Astrocyte (in vitro differentiated cells and primary cell): ENCODE measurements around the gene PRDM15.

Experiments used
- EZH2 ChIP-seq: IDR thresholded peaks from 2 replicates; pipeline ENCODE4 v1.6.1; 2012; ENCODE audit warnings: mild to moderate bottlenecking, low read length, inconsistent platforms; ENCODE audit not compliant: insufficient read depth
- TF ChIP-seq, protein P1 (sequence below): IDR thresholded peaks from 2 replicates; pipeline ENCODE4 v1.5.1; 2011; ENCODE audit warnings: low read depth, mild to moderate bottlenecking, inconsistent platforms, low read length, moderate library complexity; ENCODE audit not compliant: insufficient read depth

DNA sequence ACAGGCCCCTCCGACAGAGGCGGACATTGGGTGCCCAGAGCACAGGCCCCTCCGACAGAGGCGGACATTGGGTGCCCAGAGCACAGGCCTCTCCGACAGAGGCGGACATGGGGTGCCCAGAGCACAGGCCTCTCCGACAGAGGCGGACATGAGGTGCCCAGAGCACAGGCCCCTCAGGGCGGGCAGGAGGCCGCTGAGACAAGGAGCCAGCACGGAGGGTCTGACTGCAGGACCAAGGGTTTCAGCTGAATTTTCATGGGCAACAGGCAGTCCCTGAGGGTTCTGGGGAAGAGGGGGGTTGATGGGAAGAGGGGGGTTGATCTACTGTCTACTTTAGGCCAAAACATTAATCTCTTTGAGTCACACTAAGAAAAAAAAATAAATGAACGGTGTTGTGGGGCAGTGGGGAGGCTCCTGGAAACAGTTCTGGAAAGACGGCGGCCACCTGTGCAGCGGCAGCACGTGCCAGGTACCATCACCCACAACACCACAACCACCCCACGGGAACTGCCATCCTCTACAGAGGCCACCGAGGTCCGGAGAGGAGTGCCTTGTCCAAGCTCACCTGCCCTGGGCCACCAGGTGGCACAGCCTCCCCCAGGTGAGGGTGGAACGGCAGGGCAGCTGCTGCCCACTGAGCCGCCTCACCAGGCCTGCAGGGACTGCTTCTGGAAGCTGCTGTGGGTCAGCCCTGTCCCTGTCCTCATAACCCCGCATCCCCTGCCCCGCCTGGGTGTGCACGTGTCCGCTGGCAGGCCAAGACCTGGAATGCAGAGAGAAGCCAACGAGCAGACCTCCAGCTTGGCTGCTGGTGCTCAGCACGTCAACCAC is 20.5 kb downstream of the PRDM15 start:
- TF ChIP-seq, protein P1, sequence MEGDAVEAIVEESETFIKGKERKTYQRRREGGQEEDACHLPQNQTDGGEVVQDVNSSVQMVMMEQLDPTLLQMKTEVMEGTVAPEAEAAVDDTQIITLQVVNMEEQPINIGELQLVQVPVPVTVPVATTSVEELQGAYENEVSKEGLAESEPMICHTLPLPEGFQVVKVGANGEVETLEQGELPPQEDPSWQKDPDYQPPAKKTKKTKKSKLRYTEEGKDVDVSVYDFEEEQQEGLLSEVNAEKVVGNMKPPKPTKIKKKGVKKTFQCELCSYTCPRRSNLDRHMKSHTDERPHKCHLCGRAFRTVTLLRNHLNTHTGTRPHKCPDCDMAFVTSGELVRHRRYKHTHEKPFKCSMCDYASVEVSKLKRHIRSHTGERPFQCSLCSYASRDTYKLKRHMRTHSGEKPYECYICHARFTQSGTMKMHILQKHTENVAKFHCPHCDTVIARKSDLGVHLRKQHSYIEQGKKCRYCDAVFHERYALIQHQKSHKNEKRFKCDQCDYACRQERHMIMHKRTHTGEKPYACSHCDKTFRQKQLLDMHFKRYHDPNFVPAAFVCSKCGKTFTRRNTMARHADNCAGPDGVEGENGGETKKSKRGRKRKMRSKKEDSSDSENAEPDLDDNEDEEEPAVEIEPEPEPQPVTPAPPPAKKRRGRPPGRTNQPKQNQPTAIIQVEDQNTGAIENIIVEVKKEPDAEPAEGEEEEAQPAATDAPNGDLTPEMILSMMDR = no peak
- TF ChIP-seq EZH2 = no peak
